H1 (cell line): ENCODE data around the gene CCDC175. TPM values are rescaled to one million over a fixed set of nuclear protein-coding genes. Genes with fewer than 3 reads are reported as not detected.

ENCODE experiments used
- CTBP2 ChIP-seq: IDR thresholded peaks from 2 replicates; pipeline ENCODE4 v1.7.0; 2011; ENCODE audit warnings: borderline replicate concordance, mild to moderate bottlenecking, moderate library complexity, mixed read lengths, low read length; ENCODE audit not compliant: insufficient read depth, insufficient read length
- CTCF ChIP-seq, 3 experiments: IDR thresholded peaks; 1 replicate in 2 of 3; 2 replicates in 1 of 3; pipeline versions ENCODE4 v1.5.1 to v1.6.1; 2011; ENCODE audit warnings: low read length in 3 of 3, mild to moderate bottlenecking in 3 of 3, inconsistent platforms in 2 of 3, low read depth in 1 of 3, moderate library complexity in 1 of 3; ENCODE audit not compliant: insufficient read depth in 1 of 3; ENCODE audit errors: control extremely low read depth in 1 of 3
- KDM5A ChIP-seq: fragments of 200-600 bp; IDR thresholded peaks from 2 replicates; pipeline ENCODE4 v1.7.1; 2012; ENCODE audit warnings: mild to moderate bottlenecking, low read length, inconsistent platforms, mixed read lengths
- polyA plus RNA-seq, 7 experiments: library from polyadenylated mRNA; depleted of rRNA in 3 of 7; stranded (reverse) in 5 of 7; unstranded in 2 of 7; fragments of >200 nt in 5 of 7; fragments of 200-250 nt in 2 of 7; gene quantifications; 1 replicate in 5 of 7; 2 replicates in 1 of 7; 4 replicates in 1 of 7; pipeline versions ENCODE4 v1.2.1 to v1.2.3, GENCODE V29; 2011 to 2013; ENCODE audit warnings: missing spikeins in 2 of 7, mixed read lengths in 2 of 7
- total RNA-seq: library from RNA; stranded (reverse); fragmentation: NEBNext Ultra II Directional; extraction: Animal tissue kit (Norgen Biotek cat#: 25700); gene quantifications from 2 replicates; pipeline ENCODE4 v1.2.1, GENCODE V29; 2021
- TF ChIP-seq, protein P1 (sequence below): fragments of 300-600 bp; sonication (generic); IDR thresholded peaks from 2 replicates; pipeline ENCODE4 v1.7.1; 2012; ENCODE audit warnings: low read length, moderate library complexity, mild to moderate bottlenecking, inconsistent platforms; ENCODE audit not compliant: insufficient replicate concordance
- TF ChIP-seq, protein P2 (sequence below): IDR thresholded peaks from 2 replicates; pipeline ENCODE4 v1.6.1; 2012; ENCODE audit warnings: inconsistent platforms

Gene CCDC175
- total and polyA plus RNA-seq, 2 of the 8 experiments (the other 6 are each of a cell fraction or from before 2014, with no cell fraction given): 0.19 TPM; not detected in 1

- TF ChIP-seq, protein P1, sequence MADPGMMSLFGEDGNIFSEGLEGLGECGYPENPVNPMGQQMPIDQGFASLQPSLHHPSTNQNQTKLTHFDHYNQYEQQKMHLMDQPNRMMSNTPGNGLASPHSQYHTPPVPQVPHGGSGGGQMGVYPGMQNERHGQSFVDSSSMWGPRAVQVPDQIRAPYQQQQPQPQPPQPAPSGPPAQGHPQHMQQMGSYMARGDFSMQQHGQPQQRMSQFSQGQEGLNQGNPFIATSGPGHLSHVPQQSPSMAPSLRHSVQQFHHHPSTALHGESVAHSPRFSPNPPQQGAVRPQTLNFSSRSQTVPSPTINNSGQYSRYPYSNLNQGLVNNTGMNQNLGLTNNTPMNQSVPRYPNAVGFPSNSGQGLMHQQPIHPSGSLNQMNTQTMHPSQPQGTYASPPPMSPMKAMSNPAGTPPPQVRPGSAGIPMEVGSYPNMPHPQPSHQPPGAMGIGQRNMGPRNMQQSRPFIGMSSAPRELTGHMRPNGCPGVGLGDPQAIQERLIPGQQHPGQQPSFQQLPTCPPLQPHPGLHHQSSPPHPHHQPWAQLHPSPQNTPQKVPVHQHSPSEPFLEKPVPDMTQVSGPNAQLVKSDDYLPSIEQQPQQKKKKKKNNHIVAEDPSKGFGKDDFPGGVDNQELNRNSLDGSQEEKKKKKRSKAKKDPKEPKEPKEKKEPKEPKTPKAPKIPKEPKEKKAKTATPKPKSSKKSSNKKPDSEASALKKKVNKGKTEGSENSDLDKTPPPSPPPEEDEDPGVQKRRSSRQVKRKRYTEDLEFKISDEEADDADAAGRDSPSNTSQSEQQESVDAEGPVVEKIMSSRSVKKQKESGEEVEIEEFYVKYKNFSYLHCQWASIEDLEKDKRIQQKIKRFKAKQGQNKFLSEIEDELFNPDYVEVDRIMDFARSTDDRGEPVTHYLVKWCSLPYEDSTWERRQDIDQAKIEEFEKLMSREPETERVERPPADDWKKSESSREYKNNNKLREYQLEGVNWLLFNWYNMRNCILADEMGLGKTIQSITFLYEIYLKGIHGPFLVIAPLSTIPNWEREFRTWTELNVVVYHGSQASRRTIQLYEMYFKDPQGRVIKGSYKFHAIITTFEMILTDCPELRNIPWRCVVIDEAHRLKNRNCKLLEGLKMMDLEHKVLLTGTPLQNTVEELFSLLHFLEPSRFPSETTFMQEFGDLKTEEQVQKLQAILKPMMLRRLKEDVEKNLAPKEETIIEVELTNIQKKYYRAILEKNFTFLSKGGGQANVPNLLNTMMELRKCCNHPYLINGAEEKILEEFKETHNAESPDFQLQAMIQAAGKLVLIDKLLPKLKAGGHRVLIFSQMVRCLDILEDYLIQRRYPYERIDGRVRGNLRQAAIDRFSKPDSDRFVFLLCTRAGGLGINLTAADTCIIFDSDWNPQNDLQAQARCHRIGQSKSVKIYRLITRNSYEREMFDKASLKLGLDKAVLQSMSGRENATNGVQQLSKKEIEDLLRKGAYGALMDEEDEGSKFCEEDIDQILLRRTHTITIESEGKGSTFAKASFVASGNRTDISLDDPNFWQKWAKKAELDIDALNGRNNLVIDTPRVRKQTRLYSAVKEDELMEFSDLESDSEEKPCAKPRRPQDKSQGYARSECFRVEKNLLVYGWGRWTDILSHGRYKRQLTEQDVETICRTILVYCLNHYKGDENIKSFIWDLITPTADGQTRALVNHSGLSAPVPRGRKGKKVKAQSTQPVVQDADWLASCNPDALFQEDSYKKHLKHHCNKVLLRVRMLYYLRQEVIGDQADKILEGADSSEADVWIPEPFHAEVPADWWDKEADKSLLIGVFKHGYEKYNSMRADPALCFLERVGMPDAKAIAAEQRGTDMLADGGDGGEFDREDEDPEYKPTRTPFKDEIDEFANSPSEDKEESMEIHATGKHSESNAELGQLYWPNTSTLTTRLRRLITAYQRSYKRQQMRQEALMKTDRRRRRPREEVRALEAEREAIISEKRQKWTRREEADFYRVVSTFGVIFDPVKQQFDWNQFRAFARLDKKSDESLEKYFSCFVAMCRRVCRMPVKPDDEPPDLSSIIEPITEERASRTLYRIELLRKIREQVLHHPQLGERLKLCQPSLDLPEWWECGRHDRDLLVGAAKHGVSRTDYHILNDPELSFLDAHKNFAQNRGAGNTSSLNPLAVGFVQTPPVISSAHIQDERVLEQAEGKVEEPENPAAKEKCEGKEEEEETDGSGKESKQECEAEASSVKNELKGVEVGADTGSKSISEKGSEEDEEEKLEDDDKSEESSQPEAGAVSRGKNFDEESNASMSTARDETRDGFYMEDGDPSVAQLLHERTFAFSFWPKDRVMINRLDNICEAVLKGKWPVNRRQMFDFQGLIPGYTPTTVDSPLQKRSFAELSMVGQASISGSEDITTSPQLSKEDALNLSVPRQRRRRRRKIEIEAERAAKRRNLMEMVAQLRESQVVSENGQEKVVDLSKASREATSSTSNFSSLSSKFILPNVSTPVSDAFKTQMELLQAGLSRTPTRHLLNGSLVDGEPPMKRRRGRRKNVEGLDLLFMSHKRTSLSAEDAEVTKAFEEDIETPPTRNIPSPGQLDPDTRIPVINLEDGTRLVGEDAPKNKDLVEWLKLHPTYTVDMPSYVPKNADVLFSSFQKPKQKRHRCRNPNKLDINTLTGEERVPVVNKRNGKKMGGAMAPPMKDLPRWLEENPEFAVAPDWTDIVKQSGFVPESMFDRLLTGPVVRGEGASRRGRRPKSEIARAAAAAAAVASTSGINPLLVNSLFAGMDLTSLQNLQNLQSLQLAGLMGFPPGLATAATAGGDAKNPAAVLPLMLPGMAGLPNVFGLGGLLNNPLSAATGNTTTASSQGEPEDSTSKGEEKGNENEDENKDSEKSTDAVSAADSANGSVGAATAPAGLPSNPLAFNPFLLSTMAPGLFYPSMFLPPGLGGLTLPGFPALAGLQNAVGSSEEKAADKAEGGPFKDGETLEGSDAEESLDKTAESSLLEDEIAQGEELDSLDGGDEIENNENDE: no peak
- TF ChIP-seq CTCF (IDR thresholded peaks at IDR 0.05; ENCODE audit: control extremely low read depth in 1 of 3, insufficient read depth in 1 of 3, low read depth in 1 of 3, low read length in 3 of 3) (peak; percentile 88 to 99 (median 89)), CTBP2 (no peak), KDM5A (no peak)
- TF ChIP-seq, protein P2, sequence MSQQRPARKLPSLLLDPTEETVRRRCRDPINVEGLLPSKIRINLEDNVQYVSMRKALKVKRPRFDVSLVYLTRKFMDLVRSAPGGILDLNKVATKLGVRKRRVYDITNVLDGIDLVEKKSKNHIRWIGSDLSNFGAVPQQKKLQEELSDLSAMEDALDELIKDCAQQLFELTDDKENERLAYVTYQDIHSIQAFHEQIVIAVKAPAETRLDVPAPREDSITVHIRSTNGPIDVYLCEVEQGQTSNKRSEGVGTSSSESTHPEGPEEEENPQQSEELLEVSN: peak; percentile 44; the same call in 1 of the 2 replicates
Measured at GRCh38 chr14:59576332-59577294, at the start of gene CCDC175 (continued).
